Measurements from ENCODE around the gene BABAM2.

GRCh38 chr2:28310107-28310506, 419.6 kb downstream of the BABAM2 start:
- TF ChIP-seq CTCF (IDR thresholded peaks at IDR 0.05; ENCODE audit: low read length): no peak
- TF ChIP-seq EZH2phosphoT487 (IDR thresholded peaks at IDR 0.05; ENCODE audit: low read length): no peak
- no peak for TF ChIP-seq EZH2 (optimal IDR thresholded peaks at IDR 0.05; ENCODE audit: low read depth, low read length)
